Measurements from ENCODE around the gene OR4S2. TPM values are rescaled to one million over a fixed set of nuclear protein-coding genes. Genes with fewer than 3 reads are reported as not detected.

OR4S2 gene
- total RNA-seq, 1 experiment from 2014 or later: not detected

- H3K9me3 Mint-ChIP-seq: peaks cover 69% of the 10 kb centered on the region
- ATAC-seq: no peak
- H3K4me1 Mint-ChIP-seq: no peaks in the 10 kb centered on the region
- CTCF ChIA-PET: no interaction called here
- peaks cover 9% of the 10 kb centered on the region for H3K27me3 Mint-ChIP-seq (ENCODE audit: low read depth)
- DNase-seq (ENCODE audit: low spot score): no peak
- H3K36me3 Mint-ChIP-seq: peaks cover 56% of the 10 kb centered on the region
- POLR2A ChIA-PET: no interaction called here
- no peak overlapping the region for H3K4me3 Mint-ChIP-seq
- TF ChIP-seq USF1 (CRISPR knock-in tag; IDR thresholded peaks at IDR 0.05): no peak
- no peak for TF ChIP-seq ZNF281 (CRISPR knock-in tag; IDR thresholded peaks at IDR 0.05)
- no peak for TF ChIP-seq IRF1 (CRISPR knock-in tag; IDR thresholded peaks at IDR 0.05)
- TF ChIP-seq NR2C2 (CRISPR knock-in tag; IDR thresholded peaks at IDR 0.05): no peak
- no peak for TF ChIP-seq CREM (CRISPR knock-in tag; IDR thresholded peaks at IDR 0.05)
- TF ChIP-seq RELA (CRISPR knock-in tag; IDR thresholded peaks at IDR 0.05; ENCODE audit: borderline replicate concordance): no peak
- no peak for TF ChIP-seq ZNF317 (CRISPR knock-in tag; IDR thresholded peaks at IDR 0.05; ENCODE audit: borderline replicate concordance, low read depth)
- TF ChIP-seq ETV6 (CRISPR knock-in tag; IDR thresholded peaks at IDR 0.05): no peak
- TF ChIP-seq, protein P1, sequence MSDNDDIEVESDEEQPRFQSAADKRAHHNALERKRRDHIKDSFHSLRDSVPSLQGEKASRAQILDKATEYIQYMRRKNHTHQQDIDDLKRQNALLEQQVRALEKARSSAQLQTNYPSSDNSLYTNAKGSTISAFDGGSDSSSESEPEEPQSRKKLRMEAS (CRISPR knock-in tag; IDR thresholded peaks at IDR 0.05): no peak
- no peak overlapping the region for H3K27ac Mint-ChIP-seq
These were observed 10.5 kb downstream of the OR4S2 start for GRCh38 chr11:55658608-55659007.

- H3K4me3 Mint-ChIP-seq: no peak within 1 kb of the TSS
- H3K27ac Mint-ChIP-seq: no peak within 1 kb of the TSS
- ChIA-PET CTCF (no interaction called here), POLR2A (no interaction called here)
- DNase-seq (ENCODE audit: low spot score) (no peak), ATAC-seq (no peak)
- H3K9me3 Mint-ChIP-seq: peaks cover 78% of the 10 kb centered on the region
- H3K36me3 Mint-ChIP-seq: peaks cover 57% of the 10 kb centered on the region
- no peaks in the 10 kb centered on the region for H3K4me1 Mint-ChIP-seq
- peaks cover 8% of the 10 kb centered on the region for H3K27me3 Mint-ChIP-seq (ENCODE audit: low read depth)
- TF ChIP-seq FOXP4 (CRISPR knock-in tag; IDR thresholded peaks at IDR 0.05): no peak
- TF ChIP-seq HMGA2 (CRISPR knock-in tag; IDR thresholded peaks at IDR 0.05): no peak
- TF ChIP-seq FOXP1 (CRISPR knock-in tag; IDR thresholded peaks at IDR 0.05; ENCODE audit: borderline replicate concordance): no peak
- TF ChIP-seq ZNF138 (CRISPR knock-in tag; conservative IDR thresholded peaks at IDR 0.05): no peak
- no peak for TF ChIP-seq ZNF532 (CRISPR knock-in tag; IDR thresholded peaks at IDR 0.05; ENCODE audit: borderline replicate concordance)
- TF ChIP-seq CREB1 (CRISPR knock-in tag; IDR thresholded peaks at IDR 0.05): no peak
- TF ChIP-seq, protein P2, sequence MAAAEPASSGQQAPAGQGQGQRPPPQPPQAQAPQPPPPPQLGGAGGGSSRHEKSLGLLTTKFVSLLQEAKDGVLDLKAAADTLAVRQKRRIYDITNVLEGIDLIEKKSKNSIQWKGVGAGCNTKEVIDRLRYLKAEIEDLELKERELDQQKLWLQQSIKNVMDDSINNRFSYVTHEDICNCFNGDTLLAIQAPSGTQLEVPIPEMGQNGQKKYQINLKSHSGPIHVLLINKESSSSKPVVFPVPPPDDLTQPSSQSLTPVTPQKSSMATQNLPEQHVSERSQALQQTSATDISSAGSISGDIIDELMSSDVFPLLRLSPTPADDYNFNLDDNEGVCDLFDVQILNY (CRISPR knock-in tag; IDR thresholded peaks at IDR 0.05): no peak
- no peak for TF ChIP-seq JAZF1 (CRISPR knock-in tag; IDR thresholded peaks at IDR 0.05)
- TF ChIP-seq, protein P3, sequence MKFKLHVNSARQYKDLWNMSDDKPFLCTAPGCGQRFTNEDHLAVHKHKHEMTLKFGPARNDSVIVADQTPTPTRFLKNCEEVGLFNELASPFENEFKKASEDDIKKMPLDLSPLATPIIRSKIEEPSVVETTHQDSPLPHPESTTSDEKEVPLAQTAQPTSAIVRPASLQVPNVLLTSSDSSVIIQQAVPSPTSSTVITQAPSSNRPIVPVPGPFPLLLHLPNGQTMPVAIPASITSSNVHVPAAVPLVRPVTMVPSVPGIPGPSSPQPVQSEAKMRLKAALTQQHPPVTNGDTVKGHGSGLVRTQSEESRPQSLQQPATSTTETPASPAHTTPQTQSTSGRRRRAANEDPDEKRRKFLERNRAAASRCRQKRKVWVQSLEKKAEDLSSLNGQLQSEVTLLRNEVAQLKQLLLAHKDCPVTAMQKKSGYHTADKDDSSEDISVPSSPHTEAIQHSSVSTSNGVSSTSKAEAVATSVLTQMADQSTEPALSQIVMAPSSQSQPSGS (CRISPR knock-in tag; IDR thresholded peaks at IDR 0.05; ENCODE audit: borderline replicate concordance, low read depth): no peak
- TF ChIP-seq ZNF671 (CRISPR knock-in tag; IDR thresholded peaks at IDR 0.05): no peak
- no peak for TF ChIP-seq SOX15 (CRISPR knock-in tag; IDR thresholded peaks at IDR 0.05)
These were observed 13.8 kb downstream of the OR4S2 start, which contains the start of gene OR4C6 for GRCh38 chr11:55661901-55662300. Gene OR4C6 (plus strand): TSS chr11:55662201. CDS start chr11:55665167, 2,966 bp downstream.

Measured in WTC11 (cell line).